Kidney capillary endothelial cell (primary cell): ENCODE results near the gene TECPR2.

ENCODE experiments used
- DNase-seq: peaks from one replicate; pipeline ENCODE4 v3.0.0-alpha.2; 2018; ENCODE audit warnings: low spot score

The TECPR2 gene

DNA sequence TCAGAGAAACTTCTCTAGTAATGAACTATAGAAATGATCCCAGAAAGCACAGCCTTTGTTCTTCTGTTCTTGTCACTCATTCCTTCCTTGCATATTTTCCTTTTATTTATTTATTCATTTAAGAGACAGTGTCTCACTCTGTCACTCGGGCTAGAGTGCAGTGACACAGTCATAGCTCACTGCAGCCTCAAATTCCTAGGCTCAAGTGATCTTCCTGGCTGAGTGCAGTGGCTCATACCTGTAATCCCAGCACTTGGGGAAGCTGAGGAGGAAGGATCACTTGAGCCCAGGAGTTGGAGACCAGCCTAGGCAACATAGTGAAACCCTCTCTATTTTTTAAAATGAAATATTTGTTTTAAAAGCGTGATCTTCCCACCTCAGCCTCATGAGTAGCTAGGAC lies 11.5 kb downstream of the TECPR2 start:
- DNase-seq: no peak

DNA sequence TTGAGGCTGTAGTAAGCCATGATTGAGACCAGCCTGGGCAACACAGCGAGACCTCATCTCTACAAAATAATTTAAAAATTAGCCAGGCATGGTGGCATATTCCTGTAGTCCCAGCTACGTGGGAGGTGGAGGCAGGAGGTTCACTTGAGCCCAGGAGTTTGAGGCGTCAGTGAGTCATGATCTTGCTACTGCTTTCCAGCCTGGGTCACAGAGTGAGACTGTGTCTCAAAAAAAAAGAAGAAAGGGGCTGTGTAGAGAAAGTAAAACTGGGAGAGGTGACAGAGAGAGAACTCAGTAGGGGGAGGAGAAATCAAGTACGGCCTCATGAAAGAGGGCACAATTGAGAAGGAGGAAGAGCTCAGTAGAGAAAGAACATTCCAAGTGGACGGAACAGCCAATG lies 12.4 kb downstream of the TECPR2 start:
- no peak for DNase-seq

DNA sequence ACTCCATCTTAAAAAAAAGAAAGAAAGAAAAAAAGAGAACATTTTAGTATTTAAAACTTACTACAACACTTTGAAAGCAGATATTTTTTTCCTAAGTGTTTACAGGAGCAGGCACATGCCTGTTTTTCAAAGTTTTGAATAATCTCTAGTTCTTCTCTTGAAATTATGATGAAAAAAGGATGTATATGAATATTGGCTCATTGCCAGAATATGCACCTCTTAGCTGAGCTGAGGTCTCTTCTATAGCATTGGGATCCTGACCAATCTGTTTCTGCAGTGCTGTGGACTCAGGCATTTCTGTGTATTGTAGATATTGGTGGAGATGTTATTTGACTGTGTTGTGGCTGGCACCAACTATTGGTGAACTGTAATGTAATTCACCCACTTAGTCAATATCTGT lies 15.0 kb downstream of the TECPR2 start:
- DNase-seq: no peak

DNA sequence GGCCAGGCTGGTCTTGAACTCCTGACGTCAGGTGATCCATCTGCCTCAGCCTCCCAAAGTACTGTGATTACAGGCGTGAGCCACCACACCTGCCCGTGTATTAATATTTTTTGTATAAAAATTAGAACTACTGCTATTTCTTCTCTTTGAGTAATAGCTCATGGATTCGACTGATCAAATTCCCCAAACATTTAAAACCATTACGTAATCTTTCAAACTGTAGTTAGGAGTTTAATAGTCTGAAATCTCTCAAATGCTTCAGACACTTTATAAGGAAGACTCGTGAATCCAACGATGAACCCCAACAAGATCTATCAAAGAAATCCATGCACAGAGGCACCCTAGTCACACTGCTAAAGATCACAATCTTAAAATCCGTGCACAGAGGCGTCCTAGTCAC lies 16.1 kb downstream of the TECPR2 start:
- no peak for DNase-seq

DNA sequence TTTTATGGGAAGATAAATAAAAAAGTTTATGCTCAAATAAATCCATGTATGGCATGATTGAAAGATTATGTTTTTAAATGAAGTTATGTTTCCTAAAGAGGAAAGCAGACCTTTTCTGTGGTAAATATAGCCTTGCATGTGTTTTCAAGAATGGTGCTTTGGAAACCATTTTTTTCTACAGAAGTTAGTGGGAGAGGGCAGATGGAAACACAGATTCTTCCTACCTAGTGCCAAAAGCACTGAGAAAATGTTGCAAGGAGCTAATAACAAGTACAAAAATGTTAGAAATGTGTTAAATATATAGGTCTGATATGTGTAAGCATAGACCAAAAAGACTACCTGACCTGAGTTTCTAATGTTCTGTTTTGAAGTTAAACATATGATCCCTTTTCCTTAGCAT lies 24.3 kb downstream of the TECPR2 start:
- DNase-seq: no peak

DNA sequence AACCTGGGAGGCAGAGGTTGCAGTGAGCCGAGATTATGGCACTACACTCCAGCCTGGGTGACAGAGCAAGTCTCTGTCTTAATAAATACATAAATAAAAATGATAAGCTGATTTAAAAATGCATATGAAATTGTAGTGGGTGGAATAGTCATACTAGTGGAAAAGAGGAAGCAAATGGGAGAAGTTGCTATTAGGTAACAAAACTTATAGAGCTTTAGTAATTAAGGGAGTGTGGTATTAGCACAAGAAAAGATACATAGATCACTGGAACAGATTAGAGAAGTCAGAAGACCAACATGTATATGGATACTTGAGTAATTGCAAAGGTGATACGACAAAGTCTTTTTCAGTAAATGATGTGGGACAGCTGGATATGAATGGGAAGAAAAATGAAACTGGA lies 26.5 kb downstream of the TECPR2 start:
- DNase-seq: no peak

DNA sequence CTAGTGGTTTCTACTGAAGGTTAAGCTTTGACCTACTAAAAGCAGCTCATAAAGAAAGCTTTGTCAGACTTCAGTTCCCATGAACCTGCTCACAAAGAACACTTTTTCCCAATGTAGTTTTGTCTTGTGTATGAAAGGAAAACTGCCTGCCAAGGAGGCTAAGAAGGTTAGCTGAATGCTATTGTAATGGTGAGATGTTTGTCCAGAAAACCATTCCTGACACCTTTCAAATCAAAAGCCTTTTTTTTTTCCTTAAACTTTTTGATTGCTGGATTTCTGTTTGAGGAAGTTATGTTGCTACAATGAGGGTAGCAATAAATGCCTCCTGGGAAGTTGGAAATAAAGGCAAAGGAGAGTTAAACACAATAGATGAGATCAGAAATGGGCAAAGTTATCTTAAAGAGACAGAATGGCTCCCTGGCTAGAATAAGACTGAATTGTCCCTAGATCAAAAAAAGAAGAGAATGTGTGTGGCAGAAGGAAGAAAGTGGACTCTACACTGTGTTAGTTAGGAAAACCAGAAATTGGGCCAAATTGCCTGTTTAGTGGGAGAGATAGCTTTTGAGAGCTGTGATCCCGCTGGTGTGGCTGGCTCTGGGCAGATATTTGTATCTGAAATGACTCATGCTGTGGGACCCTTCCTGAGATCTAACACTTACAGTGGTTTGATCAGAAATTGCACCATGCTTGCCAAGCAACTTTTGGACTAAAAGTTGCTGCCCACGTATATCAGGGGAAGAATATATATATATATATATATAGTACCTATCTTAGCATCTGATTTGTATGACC lies 27.5 kb downstream of the TECPR2 start:
- DNase-seq: no peak

DNA sequence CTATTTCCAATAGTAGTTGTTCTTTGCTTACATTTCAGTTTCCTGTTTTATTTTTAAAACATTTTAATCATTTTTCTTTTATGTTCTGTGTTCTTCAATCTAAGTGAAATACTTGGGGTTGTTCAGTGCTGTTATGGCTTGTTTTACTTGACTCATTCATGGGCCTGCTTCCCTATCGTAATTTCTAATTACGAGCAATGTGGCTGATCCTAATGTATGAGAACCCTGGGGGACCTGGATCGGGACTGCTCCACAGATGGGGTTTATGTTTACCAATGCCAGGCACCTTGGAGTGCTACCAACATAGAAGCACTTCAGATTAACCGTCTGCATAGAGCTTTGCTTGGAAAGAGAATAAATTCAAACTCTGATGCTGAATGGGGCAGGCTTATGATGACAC lies 29.8 kb downstream of the TECPR2 start:
- no peak for DNase-seq

DNA sequence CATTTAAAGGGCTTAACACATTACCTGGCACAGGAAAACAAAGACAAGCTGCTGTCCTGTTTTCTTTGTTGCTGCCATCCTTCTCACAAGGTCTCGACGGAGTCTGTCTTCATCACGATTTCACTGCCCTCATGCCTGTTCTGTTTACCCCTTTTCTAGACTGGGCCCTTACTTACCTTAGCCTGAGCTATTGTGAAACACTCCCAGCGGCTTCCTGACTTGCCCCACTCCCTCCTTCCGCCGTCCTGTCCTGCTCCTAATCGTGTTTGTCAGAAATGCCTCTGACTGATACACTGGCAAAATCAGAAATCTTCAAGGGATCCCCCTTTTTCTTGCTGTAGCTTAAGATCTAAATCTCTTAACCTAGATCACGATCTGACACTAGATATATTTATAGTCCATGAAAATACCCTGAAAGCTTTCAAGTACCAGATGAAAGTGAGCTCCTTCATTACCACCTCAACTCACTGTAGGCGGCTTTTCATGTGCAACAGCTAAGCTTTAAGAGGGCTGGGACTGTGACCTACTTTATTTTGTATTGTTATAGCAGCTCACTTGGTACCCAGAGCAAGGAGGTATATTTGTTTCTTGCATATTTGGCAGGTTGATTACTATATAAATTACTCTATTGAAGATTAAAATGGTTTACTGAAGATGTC lies 32.1 kb downstream of the TECPR2 start:
- no peak for DNase-seq

DNA sequence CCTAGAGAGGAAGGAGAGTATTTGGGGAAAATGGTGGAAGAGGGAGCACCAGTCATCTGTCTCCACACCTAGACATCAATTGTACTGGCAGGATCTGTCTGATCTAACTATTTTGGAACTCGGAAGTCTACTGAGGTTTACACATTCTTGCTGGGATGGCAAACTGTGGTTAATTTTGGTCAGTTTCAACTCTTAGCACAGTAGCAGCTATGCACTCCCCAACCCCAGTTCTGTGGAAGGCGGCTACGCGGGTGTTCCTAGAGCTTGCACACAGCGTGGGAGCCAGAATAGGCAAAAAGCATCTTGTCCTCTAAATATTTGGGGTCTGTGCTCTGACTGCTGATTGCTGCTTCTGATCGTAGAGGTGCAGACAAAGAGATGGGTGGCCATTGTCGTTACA lies 33.8 kb downstream of the TECPR2 start:
- no peak for DNase-seq

DNA sequence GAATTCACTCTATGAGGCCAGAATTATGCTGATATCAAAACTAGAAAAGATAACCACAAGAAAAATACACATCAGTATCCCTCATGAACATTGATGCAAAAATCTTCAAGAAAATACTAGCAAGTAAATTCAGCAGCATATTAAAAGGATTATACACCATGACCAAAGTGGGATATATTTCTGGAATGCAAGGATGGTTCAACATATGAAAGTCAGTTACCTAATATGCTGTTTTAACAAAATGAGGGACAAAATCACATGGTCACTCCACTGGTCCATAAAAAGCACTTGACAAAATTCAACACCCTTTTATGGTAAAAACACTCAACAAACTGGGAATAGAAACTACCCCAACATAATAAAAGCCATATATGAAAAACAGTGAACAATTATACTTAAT lies 40.3 kb downstream of the TECPR2 start:
- no peak for DNase-seq

DNA sequence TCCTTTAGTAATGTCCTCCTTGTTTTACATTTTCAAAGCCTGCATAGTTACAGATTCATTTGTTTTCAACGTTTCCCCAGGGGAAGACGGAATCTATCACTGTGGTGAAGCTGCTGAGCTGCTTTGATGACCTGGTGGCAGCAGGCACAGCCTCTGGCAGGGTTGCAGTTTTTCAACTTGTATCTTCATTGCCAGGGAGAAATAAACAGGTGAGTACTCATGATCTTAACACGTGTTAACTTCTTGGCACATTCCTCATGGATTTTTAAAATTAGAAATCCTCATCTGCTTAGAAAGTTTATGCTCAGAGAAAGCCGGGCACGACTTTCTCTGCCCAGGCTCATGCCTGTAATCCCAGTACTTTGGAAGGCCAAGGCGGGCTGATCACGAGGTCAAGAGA lies 44.5 kb downstream of the TECPR2 start:
- DNase-seq: no peak

DNA sequence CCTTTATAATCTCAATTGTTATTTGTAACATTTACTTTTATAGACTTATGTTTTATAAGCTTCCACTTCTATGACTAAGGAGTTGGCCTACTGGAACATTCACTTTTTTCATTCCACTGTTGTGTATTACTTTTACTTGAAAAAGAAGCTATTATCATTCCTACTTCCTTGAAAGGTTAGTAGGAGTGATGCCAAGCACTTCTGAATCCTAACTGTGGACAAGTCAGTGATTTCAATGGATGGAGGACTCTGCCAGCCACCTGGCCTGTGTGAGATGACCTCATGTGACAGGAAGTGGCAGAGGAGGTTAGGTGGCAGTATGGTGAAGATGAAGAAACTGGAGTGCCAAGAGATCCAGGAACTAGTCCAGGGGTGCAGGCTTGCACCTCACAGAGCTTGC lies 46.0 kb downstream of the TECPR2 start:
- DNase-seq: no peak

DNA sequence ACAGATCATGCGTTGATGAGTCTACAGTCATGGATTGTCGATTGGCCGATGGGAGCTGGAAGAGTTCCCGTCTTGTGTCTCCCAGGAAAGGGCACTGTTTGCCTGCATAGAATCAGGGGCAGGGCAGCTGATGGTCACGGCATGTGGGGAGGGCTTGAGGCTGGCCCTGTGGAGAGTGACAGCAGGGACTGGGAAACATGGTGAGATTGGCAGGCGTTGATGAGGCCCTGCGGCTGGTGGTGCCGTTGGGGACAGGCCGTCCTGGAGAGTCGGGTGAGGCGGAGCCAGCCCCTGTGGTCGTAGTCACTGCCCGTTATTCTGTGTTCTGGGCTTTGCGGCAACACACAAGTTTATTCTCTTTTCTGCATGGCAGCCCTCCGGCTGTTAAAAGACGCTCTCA lies 52.9 kb downstream of the TECPR2 start:
- DNase-seq: no peak

DNA sequence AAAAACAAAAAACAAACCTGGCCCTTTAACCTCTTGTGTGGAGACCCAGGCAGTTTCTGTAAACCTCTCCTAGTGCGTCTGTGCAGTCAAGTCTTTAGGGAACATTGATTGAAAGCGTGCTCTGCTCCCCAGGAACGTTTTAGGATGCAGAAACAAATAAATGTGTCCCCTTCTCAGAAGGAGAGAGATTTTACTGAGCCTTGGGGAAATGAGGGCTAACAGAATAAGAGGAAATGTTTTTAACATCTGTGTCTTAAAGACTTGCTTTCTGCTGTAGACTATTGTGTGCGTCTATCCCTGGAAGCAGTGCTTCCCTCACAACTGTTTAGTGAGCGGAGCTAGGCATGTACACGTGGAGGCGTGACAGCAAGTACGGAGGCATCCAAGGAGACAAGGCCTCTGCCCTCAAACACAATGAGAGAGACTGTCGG lies 54.3 kb downstream of the TECPR2 start:
- DNase-seq: no peak

DNA sequence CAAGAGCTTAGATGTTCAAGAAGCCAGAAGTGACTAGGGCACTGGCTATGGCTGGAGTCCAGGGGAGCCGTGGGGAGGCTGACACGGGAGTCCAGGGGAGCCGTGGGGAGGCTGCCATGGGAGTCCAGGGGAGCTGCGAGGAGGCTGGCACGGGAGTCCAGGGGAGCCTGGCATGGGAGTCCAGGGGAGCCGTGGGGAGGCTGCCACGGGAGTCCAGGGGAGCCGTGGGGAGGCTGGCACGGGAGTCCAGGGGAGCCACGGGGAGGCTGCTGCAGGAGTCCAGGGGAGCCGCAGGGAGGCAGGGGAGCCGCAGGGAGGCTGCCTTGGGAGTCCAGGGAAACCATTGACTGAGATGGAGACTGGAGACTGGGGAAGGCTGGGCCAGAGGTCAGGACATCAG lies 54.9 kb downstream of the TECPR2 start:
- no peak for DNase-seq

DNA sequence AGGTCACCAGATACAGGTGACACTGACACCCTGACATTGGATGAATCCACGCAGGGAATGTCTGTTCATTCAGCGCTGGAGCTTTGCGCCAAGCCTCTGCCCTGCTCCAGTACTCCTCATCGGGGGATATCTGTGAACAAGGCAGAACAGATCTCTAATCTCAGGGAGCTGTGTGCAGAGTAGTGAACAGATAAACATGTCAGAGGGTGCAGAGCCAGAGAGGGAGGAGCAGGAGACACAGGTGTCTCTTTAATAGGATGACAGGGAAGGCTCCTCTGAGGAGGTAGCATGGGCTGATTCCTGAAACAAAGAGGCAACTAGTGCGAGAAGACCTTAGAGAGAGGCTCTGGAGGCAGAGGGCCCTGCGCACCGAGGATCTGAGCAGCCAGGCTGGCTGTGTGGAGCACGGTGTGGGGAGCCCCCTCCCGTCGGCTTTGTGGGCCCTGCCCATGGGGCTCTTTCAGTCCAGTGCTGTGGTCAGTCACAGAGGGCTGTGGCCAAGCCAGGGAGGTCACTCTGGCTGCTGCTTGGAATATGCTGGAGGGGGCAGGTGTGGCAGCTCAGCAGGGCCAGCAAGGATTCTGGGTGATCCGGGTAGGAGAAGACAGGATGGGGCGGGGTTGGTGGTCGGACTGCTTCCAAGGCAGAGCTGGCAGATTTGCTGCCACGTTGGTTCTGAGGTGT lies 55.6 kb downstream of the TECPR2 start:
- no peak for DNase-seq

DNA sequence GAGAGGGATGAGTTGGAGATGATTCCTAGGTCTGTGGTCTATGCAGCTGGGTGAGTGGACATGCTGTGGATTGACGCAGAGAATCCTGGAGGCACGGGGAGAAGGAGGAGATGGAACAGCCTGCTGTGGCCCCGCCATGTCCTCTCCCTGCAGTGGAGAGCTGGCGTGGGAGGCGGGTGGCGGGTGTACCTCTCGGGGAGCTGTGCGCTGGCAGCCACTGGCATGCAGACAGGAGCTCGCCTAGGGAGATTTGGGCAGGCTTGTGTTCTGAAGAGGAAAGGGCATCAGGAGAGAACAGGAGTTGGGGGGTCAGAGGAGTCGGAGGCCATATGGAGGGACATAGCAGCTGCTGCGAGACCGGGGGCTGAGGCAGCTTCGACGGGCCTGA lies 56.1 kb downstream of the TECPR2 start:
- DNase-seq: no peak

DNA sequence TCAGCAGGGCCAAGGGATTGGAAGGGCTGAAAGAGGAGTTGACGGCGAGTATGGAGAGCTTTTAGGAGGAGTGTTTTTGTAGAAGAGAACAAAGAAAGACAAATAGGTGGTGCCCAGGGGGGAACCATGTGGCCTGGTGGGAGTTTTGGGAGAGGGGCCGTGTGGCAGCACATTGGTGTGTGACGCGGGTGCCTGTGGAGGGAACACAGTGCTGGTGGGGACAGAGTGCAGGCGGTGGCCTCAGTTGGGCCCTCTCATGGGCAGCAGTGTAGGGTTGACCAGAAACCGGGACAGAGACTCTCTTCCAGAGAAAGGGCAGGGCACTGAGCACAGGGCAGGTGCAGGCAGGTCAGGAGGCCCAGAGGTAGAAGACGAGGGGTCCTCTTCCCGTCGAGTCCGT lies 56.5 kb downstream of the TECPR2 start:
- no peak for DNase-seq

DNA sequence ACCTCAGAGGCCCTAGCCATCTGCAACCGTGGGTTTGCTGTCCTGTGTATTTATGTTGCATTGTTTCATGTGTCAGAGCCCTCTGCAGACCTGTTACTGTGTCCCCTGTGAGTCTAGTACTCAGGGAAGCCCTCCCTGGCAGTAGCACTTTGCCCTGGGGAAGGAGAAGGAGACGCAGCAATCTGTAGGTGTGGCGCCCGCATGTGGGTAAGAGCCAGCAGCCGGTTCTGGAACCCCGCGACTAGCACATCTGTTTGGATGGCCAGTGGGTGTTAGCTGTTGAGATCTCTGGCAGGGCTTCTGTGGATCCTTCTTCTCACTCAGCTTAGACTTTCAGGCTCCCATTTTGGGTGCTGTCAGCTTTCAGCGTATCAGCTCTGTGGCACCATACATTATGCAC lies 57.0 kb downstream of the TECPR2 start:
- DNase-seq: no peak

DNA sequence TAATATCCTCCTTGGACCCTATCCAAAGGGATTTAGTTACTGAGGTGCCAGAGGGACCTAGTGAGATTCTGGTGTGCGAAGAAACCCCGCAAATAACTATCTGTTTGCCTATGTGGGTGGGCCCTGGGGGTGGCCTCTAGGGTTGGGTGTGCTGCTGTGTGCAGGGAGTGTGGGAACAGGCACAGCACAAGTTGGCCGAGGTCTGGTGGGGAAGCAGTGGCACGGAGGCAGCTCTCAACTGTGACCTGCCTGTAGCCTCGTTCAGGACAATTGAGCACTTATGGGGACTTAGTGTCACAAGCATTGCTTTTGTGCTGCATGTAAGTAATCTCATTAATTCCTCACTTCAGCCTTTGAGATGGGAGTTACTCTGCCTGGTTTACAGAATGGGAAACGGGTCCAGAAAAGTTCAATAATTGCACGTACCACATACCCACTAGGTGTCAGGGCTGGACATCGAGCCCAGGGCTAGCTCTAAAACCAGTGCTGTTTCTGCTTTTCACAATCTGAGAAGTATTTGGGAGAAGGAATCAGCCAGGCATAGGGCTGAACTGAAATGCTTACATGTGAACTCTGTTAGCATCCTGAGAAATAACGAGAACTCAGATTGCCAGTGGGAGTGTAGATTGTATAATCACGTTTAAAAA lies 58.8 kb downstream of the TECPR2 start:
- no peak for DNase-seq

DNA sequence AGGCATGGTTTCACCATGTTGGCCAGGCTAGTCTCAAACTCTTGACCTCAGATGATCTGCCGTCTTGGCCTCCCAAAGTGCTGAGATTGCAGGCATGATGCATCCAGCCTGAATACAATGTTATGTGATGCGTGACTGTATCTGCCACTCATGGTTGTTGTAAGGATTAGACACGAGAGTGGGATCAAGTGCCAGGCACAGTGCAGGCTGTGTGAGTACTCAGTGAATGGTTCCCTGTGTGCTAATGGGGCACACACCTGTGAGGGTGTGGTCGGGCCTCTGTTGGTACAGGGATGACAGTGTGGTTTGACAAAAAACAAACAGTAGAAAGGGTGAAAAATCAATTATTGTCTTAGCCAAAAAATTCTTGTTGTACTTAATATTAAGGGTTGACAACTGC lies 61.8 kb downstream of the TECPR2 start:
- DNase-seq: no peak

DNA sequence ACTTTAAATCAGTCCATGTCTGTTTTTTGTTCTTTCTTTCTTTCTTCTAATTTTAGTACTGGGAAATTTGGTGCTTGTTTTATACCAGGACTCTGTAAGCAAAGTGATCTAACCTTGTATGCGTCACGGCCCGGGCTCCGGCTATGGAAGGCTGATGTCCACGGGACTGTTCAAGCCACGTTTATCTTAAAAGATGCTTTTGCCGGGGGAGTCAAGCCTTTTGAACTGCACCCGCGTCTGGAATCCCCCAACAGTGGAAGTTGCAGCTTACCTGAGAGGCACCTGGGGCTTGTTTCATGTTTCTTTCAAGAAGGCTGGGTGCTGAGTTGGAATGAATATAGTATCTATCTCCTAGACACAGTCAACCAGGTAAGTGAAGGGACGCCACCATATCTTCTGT lies 62.2 kb downstream of the TECPR2 start:
- DNase-seq: no peak
